GM12878 (cell line): Measurements from ENCODE around the gene INSIG2.

Source experiments
- EZH2 ChIP-seq: IDR thresholded peaks from 2 replicates; pipeline ENCODE4 v1.6.1; 2012; ENCODE audit warnings: low read depth, mild to moderate bottlenecking, control low read depth, inconsistent platforms, low read length, borderline replicate concordance; ENCODE audit not compliant: control insufficient read depth
- HCFC1 ChIP-seq: fragments of 150-350 bp; IDR thresholded peaks from 2 replicates; pipeline ENCODE4 v1.6.1; 2014; ENCODE audit warnings: low read length
- JUND ChIP-seq: IDR thresholded peaks from 2 replicates; pipeline ENCODE4 v1.6.1; 2012; ENCODE audit warnings: low read depth, mild to moderate bottlenecking, low read length, improper control_type of control experiment, moderate library complexity
- NFIC ChIP-seq: IDR thresholded peaks from 2 replicates; pipeline ENCODE4 v1.6.1; 2012; ENCODE audit warnings: low read depth, mild to moderate bottlenecking, inconsistent platforms, low read length, moderate library complexity
- POLR2AphosphoS5 ChIP-seq: IDR thresholded peaks from 2 replicates; pipeline ENCODE4 v1.6.1; 2011; ENCODE audit warnings: mild to moderate bottlenecking, low read length, inconsistent platforms
- TF ChIP-seq, protein P1 (sequence below): IDR thresholded peaks from 2 replicates; pipeline ENCODE4 v1.6.1; 2012; ENCODE audit warnings: improper control_type of control experiment, low read depth, low read length; ENCODE audit not compliant: insufficient replicate concordance
- TF ChIP-seq, protein P2 (sequence below): fragments of 450-650 bp; IDR thresholded peaks from 2 replicates; pipeline ENCODE4 v1.6.1; 2017; ENCODE audit warnings: mild to moderate bottlenecking
- TF ChIP-seq, protein P3 (sequence below), 3 experiments: IDR thresholded peaks in 2 of 3; conservative IDR thresholded peaks in 1 of 3; 2 replicates each; pipeline ENCODE4 v1.5.1; 2011; ENCODE audit warnings: low read depth in 3 of 3, low read length in 3 of 3, mild to moderate bottlenecking in 3 of 3, control low read depth in 2 of 3, moderate library complexity in 2 of 3, inconsistent platforms in 1 of 3, mixed read lengths in 1 of 3; ENCODE audit not compliant: control insufficient read depth in 2 of 3, insufficient read depth in 1 of 3; ENCODE audit errors: extremely low read depth in 1 of 3

DNA sequence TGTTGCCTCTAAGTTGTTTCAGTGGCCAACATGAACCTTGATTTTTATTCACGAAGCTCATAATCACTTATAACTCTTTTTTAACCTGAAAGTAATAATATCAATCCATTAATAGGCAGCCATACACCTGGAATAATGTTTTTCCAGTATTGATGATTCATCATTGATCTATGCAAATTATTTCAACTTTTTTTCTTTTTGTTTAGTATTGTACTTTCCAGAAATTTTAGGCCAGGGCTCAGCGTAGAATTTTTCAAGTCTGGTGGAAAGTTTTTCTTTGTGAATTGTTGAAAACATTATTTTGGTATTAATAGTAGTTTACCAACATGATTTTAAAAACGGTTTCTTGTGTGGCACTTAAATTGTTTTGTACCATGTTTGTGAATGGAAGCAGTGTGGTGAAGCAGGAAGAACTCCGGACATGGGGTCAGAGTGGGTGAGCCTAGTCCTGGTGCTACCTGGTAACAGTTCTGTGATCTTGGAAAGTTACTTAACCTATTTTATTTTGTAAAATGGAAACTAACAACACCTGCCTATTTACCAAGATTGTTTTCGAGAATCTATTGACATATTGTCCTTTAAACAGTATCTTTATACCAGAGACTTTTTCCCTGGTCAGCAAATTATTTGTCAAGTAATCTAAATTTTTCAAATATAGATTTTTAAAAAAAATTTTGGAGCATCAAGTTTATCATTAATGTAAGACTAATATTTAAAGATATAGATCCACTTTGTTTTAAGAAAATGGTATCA, 2.3 kb downstream of the INSIG2 start:
- TF ChIP-seq POLR2AphosphoS5 (no peak), HCFC1 (no peak), NFIC (no peak), EZH2 (no peak), JUND (no peak)
- TF ChIP-seq, protein P1, sequence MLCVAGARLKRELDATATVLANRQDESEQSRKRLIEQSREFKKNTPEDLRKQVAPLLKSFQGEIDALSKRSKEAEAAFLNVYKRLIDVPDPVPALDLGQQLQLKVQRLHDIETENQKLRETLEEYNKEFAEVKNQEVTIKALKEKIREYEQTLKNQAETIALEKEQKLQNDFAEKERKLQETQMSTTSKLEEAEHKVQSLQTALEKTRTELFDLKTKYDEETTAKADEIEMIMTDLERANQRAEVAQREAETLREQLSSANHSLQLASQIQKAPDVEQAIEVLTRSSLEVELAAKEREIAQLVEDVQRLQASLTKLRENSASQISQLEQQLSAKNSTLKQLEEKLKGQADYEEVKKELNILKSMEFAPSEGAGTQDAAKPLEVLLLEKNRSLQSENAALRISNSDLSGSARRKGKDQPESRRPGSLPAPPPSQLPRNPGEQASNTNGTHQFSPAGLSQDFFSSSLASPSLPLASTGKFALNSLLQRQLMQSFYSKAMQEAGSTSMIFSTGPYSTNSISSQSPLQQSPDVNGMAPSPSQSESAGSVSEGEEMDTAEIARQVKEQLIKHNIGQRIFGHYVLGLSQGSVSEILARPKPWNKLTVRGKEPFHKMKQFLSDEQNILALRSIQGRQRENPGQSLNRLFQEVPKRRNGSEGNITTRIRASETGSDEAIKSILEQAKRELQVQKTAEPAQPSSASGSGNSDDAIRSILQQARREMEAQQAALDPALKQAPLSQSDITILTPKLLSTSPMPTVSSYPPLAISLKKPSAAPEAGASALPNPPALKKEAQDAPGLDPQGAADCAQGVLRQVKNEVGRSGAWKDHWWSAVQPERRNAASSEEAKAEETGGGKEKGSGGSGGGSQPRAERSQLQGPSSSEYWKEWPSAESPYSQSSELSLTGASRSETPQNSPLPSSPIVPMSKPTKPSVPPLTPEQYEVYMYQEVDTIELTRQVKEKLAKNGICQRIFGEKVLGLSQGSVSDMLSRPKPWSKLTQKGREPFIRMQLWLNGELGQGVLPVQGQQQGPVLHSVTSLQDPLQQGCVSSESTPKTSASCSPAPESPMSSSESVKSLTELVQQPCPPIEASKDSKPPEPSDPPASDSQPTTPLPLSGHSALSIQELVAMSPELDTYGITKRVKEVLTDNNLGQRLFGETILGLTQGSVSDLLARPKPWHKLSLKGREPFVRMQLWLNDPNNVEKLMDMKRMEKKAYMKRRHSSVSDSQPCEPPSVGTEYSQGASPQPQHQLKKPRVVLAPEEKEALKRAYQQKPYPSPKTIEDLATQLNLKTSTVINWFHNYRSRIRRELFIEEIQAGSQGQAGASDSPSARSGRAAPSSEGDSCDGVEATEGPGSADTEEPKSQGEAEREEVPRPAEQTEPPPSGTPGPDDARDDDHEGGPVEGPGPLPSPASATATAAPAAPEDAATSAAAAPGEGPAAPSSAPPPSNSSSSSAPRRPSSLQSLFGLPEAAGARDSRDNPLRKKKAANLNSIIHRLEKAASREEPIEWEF: no peak
- TF ChIP-seq, protein P2, sequence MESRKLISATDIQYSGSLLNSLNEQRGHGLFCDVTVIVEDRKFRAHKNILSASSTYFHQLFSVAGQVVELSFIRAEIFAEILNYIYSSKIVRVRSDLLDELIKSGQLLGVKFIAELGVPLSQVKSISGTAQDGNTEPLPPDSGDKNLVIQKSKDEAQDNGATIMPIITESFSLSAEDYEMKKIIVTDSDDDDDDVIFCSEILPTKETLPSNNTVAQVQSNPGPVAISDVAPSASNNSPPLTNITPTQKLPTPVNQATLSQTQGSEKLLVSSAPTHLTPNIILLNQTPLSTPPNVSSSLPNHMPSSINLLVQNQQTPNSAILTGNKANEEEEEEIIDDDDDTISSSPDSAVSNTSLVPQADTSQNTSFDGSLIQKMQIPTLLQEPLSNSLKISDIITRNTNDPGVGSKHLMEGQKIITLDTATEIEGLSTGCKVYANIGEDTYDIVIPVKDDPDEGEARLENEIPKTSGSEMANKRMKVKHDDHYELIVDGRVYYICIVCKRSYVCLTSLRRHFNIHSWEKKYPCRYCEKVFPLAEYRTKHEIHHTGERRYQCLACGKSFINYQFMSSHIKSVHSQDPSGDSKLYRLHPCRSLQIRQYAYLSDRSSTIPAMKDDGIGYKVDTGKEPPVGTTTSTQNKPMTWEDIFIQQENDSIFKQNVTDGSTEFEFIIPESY: no peak
- TF ChIP-seq, protein P3, sequence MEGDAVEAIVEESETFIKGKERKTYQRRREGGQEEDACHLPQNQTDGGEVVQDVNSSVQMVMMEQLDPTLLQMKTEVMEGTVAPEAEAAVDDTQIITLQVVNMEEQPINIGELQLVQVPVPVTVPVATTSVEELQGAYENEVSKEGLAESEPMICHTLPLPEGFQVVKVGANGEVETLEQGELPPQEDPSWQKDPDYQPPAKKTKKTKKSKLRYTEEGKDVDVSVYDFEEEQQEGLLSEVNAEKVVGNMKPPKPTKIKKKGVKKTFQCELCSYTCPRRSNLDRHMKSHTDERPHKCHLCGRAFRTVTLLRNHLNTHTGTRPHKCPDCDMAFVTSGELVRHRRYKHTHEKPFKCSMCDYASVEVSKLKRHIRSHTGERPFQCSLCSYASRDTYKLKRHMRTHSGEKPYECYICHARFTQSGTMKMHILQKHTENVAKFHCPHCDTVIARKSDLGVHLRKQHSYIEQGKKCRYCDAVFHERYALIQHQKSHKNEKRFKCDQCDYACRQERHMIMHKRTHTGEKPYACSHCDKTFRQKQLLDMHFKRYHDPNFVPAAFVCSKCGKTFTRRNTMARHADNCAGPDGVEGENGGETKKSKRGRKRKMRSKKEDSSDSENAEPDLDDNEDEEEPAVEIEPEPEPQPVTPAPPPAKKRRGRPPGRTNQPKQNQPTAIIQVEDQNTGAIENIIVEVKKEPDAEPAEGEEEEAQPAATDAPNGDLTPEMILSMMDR (IDR thresholded peaks at IDR 0.05 in 2 of 3, conservative IDR thresholded peaks at IDR 0.05 in 1 of 3; ENCODE audit: control insufficient read depth in 2 of 3, extremely low read depth in 1 of 3, insufficient read depth in 1 of 3, low read depth in 3 of 3, low read length in 3 of 3): no peak
